ENCODE results near the gene ZNF736.
A peak's percentile ranks its signal among the peaks of the same experiment; 100 is the strongest.
"Not testable (repeated sequence)": the region's sequence is repeated elsewhere in the genome, so short reads cannot be mapped to it uniquely, and the experiment has no call there.

The ZNF736 gene

DNA sequence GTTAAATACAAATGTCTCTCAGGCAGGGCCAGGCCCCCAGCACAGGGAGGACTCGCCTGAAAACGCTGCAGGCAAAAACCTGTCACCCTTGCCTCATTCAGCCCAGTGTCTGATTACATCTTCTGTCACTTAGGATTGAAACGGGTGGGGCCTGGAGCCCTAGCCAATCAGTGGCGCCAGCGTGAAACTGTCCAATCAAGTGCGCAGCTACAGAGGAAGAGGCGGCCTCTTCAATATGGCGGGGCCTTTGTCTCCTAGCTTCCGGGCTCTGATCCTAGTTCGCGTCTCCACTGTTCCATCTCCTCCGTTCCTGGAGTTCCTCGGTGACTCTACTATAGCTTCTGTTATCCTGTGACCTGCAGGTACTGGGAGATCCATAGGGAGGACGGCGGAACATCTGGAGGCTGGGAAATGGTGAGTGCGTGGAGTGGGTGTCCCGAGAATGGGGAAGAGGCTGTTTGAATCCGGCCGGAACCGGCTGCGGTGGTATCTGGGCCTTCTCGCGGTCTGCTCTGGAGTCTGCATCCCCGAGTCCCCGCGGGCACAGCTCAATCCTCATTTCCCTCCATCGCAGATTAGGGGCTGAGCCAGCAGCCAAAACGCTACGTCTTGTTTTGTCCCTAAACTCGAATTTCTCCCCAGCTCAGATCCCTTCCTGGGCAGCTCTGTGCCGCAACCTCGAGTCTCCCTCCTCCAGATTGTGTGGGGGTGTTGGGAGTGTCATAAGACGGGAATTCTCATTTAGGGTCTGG lies at the start of gene ZNF736:
Gene ZNF736 (plus strand): TSS at position 222 of the 752 bp plus-strand sequence. CDS start 190 bp downstream, at position 412.
- DNase-seq = peak; percentile 96

DNA sequence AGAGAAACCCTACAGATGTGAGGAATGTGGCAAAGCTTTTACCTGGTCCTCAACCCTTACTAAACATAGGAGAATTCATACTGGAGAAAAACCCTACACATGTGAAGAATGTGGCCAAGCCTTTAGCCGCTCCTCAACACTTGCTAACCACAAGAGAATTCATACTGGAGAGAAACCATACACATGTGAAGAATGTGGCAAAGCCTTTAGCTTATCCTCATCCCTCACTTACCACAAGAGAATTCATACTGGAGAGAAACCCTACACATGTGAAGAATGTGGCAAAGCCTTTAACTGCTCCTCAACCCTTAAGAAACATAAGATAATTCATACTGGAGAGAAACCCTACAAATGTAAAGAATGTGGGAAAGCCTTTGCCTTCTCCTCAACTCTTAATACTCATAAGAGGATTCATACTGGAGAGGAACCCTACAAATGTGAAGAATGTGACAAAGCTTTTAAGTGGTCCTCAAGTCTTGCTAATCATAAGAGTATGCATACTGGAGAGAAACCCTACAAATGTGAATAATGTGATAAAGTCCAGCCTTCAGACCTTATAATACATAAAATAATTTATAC lies 47.3 kb upstream of the ZNF736 start:
- no peak for DNase-seq

DNA sequence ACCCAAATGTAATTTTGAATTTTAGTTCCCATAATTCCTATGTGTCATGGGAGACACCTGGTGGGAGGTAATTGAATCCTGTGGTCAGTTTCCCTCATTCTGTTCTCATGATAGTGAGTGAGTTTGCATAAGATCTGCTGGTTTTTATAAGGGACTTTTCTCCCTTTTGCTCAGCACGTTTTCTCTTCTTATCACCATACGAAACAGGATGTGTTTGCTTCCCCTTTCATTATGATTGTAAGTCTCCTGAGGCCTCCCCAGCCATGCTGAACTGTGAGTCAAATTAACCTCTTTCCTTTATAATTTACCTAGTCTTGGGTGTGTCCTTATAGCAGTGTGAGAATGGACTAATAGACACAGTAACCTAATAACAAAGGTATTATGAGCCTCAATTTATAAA lies 36.1 kb upstream of the ZNF736 start:
- no peak for DNase-seq

DNA sequence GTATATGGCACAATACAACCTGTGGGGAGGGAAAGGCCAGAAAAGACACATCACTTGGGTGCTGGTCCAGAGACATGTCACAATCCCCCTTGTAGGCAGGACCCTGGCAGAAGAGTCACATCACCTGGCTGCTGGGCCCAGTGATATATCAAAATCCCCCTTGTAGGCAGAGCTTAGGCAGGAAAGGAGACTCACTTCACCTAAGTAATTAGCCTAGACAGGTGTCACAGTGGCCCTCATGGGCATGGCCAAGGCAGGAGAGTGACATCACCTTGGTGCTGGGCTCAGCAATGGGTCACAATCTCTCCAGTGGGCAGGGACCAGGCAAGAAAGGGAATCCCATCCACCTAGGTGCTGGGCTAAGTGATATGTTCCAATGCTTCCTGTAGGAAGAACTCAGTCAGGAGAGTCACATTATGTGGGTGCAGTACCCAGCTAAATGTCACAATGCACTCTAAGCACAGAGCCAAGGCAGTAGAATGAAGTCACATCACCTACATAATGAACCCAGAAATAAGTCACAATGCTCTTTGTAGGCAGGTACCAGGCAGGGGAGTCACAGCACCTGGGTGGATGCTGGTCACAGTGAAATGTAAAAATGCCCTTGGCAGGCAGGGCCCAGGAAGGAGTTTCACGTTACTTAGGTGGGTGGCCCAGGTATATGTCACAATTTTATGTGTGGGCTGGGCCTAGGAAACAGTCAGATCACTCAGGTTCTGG lies 18.9 kb upstream of the ZNF736 start:
- no peak for DNase-seq

DNA sequence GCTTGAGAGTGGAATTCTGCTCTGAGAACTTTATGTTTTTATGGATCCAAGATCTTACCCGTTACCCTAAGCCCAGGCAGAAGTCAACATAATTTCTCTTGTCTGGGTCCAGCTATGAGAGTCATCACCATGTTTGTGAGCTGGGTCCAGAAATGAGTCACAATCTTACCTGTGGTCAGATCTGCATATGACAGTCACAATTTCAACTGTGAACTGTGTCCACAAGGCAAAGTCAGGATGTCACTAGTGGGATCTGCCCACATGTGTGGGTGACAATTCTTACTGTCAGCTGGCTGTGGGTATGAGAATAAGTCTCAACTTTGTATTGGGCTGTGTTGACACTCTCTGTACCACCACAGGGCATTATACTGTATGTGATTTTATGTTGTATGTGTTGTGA lies 16.3 kb upstream of the ZNF736 start:
- not testable (repeated sequence) for DNase-seq

DNA sequence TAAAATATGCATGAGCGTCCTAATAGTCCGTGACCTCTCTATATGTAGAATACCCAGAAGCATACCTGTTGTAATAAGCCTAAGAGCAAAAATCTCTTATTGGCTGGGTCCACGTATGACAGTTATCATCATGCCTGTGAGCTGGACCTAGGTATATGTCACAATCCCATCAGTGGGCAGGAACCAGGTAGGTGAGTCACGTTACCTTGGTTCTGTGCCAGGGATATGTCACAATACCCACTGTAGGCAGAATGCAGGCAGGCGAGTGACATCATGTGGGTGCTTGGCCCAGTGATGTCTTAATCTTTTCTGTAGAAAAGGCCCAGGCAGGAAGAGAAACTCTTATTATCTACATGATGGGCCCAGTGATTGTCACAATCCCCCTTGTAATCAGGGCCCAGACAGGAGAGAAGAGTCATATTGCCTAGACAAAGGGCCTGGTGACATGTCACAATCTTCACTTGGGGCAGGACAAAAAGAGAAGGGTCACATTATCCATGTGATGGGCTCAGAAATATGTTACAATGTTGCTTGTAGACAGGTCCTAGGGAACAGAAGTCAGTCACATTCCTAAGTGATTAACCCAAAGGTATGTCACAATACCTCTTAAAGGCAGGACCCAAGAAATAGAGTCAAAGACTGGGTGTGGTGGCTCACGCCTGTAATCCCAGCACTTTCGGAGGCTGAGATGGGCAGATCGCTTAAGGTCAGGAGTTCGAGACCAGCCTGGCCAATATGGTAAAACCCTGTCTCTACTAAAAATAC lies 12.9 kb upstream of the ZNF736 start:
- DNase-seq = no peak

DNA sequence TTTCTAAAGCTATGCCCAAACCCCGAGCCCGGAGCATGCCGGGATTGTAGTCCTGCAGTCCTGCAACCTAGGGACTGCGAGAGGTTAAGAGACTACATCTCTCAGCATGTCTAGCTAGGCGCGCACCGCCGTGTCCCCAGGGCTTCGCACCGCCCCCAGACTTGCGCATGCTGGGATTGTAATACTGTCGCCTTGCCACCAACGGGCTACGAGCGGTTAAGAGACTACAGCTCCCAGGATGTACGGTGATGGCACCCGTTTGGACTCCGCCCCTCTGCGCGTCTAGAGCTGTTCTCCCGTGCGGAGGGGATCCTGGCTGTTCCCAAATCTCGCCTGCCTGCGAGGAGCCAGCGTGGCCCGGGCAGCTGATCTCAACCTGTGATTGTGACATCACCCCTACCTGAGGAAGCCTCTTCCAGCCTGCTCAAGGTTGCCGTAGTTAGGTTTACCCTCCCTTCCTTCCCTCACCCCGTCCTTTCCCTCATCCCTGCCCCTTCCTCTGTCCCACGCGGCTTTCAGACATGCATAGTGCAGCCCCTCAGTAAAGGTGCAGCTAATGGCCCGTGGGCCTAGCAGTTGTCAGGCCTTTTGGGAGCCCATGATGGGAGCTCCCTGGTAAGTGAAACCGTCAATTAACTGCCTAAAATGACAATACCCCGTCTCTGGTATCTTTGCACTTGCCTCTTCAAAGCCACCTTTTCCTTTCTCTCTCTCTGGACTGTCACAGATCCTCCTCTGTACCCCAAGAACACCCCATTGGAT lies 6.3 kb upstream of the ZNF736 start:
- peak; percentile 93 for DNase-seq

DNA sequence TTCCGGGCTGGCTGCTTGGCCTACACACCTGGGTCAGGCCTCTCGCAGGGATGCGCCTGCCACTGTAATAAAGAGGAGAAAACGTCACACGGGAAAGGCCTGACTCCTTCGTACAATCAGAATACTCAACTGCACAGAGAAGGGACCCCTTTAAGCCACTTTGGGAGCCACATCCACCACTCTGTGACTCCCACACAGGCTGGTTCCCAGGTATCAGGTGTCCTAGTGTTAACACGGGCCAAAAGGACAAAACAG lies 5.8 kb upstream of the ZNF736 start:
- no peak for DNase-seq

DNA sequence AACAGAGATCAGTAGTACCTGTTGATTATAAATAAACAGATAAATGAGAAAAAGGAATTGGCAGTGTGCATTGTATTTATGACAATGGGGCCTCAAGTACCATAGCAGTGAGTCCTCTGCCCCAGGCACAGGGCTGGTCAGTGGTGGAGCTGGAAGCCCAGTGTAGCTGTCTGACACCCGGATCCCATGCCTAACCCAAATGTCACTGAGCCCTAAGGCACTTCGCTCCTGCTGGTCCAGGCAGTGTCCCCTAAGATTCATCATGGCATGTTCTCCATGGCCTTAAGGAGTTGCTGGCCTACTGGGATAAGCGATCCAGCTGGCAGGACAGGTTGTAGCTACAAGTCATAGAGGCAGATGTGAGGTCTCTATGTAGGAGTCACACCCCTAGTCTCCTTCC lies 3.3 kb upstream of the ZNF736 start:
- no peak for DNase-seq

DNA sequence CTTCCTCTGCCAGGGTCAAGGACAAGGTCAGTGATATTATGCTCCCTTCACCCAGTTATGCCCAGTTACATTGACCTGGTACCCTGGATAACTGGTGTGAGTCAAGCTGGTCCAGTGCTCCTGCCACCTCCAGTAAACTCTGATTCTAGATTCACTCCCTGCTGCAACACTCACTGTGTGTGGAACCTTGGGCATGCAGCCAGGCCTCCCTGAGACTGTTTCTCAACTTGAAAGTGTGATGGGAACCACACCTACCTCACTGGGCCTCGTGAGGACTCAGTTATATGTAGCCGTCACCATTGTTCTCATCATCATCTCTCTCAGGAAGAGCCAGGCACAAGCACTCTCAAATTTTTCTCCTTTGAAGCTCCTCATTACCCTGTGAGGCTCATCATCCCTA lies 935 bp upstream of the ZNF736 start:
- no peak for DNase-seq

DNA sequence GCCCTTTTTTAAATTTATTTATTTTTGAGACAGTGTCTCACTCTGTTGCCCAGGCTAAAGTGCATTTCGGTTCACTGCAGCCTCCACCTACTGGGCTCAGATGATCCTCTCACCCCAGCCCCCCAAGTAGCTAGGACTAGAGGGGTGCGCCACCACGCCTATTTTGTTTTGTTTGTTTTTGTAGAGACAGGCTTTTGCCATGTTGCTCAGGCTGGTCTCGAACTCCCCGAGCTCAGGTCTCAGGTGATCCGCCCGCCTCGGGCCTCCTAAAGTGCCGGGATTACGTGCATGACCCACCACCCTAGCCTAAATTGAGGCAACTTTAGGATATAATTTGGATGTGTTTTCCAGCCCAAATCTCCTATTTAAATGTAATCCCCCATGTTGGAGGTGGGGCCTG lies 805 bp downstream of the ZNF736 start:
- no peak for DNase-seq

DNA sequence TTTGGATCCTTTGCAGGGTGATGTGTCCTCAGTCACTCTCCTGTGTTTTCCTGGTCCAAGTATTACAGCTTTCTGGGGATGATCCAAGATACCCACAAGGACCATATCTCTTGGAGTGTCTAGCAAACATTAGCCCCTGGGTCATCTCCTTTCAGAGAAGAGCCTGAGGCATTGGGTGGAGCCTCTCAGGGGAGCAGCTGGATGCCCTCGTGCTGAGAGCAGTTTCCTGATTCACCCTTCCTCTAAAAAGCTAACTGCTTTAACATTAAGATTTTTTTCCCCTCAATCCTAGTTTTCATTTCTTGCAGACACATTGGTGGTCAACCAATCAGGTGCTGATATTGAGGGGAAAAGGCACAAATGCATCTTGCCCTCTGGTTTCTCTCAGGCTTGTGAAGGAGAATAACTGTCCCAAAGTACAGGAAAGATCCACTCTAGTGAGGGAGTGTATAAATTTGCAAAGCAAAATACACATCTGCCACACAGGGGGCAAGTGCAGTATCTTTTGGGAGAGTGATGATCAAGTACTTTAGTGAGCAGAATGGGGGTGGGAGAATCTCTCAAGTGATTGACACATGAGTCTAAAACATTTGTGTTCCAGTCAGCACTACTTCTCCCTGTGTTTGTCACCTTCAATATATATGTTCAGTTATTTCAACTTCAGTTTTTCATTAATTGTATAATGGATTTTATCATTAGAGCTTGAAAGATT lies 2.4 kb downstream of the ZNF736 start:
- not testable (repeated sequence) for DNase-seq

DNA sequence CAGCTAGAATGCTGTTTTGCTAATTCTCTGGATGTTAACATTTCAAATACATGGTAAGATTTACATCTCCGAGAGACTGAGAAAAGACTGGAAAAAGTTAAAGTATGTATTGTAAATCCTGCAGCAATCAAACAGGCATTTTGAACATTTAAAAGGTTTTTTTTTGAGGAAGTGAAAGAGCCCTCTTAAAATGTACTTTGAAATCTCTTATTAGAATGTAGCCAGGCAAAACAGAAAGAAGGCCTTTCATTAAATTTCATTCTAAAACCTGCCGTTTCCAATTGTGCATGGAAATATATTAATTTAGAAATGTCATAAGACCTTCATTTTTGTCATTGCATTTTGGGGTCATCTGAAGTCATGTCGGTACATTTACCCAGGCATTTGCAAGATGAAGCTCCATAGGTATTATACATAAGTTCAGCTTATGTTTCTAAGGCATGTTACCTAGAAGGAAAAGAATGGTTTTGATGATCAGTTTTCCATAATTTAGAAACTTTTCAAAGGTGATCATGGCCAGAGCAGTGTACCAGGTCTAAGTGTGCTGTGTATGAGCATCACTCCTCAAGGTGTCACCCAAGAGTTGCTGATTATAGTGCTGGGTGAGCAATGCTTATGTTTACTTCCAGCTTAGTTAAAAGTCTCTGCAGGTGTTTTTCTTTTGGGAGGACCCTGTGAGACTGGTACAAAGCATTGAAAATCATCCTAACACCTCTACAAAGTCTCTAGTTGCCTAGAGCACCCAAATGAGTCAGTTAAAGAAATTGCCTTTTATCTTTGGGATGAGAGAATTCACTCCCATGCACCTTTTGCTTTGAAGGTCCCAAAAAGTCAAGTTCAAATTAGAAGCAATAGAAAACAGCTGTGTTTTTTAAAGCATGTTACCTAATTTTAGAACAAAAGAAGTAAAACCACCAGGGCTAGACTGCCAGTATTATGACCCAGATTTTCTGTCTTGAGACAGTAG lies 7.1 kb downstream of the ZNF736 start:
- DNase-seq = no peak

DNA sequence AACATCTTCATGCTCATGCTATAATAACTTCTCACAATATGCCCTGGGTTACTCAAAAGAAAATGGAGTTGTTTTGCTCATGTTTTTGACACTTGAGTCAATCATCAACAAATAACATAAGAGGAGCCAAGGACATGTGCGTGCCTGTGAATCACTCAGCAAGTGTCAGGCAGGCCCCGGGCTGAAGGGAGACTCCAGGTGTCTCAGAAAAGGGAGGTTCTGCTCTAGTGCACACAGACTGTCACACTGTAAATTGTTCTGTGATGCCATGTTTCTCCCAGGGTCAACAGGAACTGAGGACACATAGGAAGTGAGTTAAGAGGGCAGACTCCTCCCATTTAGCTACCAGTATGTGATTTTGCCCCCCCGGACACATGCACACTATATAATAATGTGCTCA lies 10.4 kb downstream of the ZNF736 start:
- not testable (repeated sequence) for DNase-seq

DNA sequence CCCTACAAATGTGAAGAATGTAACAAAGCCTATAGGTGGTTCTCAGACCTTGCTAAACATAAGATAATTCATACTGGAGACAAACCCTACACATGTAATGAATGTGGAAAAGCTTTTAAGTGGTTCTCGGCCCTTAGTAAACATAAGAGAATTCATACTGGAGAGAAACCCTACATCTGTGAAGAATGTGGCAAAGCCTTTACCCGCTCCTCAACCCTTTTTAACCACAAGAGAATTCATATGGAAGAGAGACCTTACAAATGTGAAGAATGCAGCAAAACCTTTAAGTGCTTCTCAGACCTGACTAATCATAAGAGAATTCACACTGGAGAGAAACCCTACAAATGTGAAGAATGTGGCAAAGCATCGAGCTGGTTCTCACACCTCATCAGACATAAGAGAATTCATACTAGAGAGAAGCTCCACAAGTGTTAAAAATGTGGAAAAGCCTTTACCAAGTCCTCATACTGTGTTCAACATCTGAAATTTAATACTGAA lies 35.0 kb downstream of the ZNF736 start:
- not testable (repeated sequence) for DNase-seq

DNA sequence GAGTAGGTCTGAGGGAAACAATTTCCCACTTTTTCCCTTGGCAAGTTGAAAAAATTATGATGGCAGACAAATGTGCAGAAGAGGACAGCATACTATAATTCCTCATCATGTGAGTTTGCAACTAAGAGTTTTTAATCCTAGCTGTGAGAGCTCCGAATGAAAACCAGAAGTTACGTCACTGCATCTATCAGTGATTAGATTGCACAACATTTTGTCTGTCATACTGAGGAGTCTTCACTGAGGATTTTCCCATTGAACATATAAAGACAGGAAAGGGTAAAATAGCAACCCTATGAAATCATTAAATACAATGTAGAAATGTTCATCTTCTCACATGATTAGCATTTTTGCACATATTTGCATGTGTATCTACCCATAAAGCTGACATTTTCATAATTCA lies 45.8 kb downstream of the ZNF736 start:
- DNase-seq = no peak

DNA sequence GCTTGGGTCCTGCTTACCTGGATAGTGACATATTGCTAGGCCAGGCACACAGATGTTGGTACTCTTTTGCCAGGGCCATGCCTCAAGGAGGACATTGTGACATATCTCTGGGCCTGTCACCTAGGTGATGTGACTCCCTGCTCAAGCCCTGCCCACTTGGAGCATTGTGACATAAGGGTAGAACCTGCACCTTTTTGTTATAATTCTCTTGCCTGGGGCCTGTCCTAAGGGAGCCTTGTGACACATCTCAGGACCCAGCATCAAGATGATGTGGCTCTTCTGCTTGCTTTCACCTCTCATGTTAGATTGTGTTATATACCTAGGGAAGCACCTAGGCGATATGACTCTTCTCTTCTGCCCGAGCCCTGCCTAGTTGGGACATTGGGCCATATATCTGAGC lies 57.4 kb downstream of the ZNF736 start:
- no peak for DNase-seq

DNA sequence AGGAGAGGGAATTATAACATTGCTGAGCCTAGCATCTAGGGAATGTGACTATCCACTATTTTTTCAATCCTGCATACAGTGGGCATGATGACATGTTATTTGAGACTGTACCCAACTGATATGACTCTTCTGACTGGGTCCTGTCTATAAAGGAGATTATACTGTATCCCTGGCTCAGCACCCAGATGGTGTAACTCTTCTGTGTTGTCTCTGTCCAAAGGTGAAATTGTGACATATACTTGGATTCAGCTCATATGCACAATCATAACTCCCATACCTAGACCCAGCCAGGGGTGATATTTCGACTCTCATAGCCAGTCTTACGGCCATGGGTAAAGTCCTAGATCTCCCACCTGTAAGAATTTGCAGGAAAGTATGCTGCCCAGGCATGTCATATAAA lies 59.3 kb downstream of the ZNF736 start:
- DNase-seq = no peak

DNA sequence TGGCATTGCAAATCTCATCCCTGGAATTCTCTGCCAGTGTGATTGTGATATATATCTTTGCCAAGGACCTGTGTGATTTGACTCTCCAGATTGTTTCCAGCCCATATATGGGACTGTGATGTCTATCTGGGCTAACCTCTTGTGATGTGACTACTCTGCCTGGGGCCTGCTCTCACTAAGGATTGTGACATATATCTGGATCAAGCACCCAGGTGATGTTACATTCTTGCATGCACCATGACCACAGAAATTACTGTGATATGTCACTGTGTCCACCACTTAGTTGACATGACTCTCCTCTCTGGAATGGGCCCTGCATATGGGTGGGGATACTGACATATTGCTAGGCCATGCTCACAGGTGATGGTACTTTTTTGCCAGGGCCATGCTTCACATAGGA lies 86.6 kb downstream of the ZNF736 start:
- no peak for DNase-seq
